GM12892 (cell line): ENCODE results near the gene PIK3C2G.
"Not testable (repeated sequence)": the region's sequence is repeated elsewhere in the genome, so short reads cannot be mapped to it uniquely, and the experiment has no call there.

Experiments used
- POLR2A ChIP-seq: IDR thresholded peaks from 2 replicates; pipeline ENCODE4 v1.6.1; 2011; ENCODE audit warnings: low read depth, low read length, control low read depth
- POLR2AphosphoS5 ChIP-seq: IDR thresholded peaks from 2 replicates; pipeline ENCODE4 v1.6.1; 2011; ENCODE audit warnings: low read depth, low read length, control low read depth

- not testable (repeated sequence) for TF ChIP-seq POLR2A, POLR2AphosphoS5
Observed at GRCh38 chr12:18255004-18255403, 6.3 kb upstream of the PIK3C2G start.
